Spleen (tissue), 11 donors: ENCODE measurements around the gene FGF4. TPM values are rescaled to one million over a fixed set of nuclear protein-coding genes. Genes with fewer than 3 reads are reported as not detected.

ENCODE experiments used
- DNase-seq: peaks from one replicate; pipeline ENCODE4 v3.0.0-alpha.2; 2020
- H3K27ac ChIP-seq, 8 donors: fragments of 200-600 bp; sonication (generic) in 7 of 8; 1 replicate in 4 of 8; 2 replicates in 4 of 8; pipeline versions ENCODE4 v1.5.0 to v1.8.0; 2016 to 2021; ENCODE audit warnings: inconsistent platforms in 4 of 8, mild to moderate bottlenecking in 4 of 8, moderate library complexity in 1 of 8
- H3K27me3 ChIP-seq, 7 donors: fragments of 200-600 bp; sonication (generic) in 6 of 7; replicated peaks in 1 of 7; 1 replicate in 4 of 7; 2 replicates in 3 of 7; pipeline versions ENCODE4 v1.5.0 to v1.8.0; 2016 to 2021; ENCODE audit warnings: inconsistent platforms in 3 of 7, mild to moderate bottlenecking in 1 of 7
- H3K36me3 ChIP-seq, 6 donors: fragments of 200-600 bp; sonication (generic) in 5 of 6; 1 replicate in 4 of 6; 2 replicates in 2 of 6; pipeline versions ENCODE4 v1.5.0 to v1.8.0; 2016 to 2021; ENCODE audit warnings: inconsistent platforms in 2 of 6
- H3K4me1 ChIP-seq, 6 donors: fragments of 200-600 bp; sonication (generic) in 5 of 6; 1 replicate in 3 of 6; 2 replicates in 3 of 6; pipeline versions ENCODE4 v1.5.0 to v1.8.0; 2016 to 2021; ENCODE audit warnings: inconsistent platforms in 3 of 6
- H3K4me3 ChIP-seq, 8 donors: fragments of 200-600 bp; sonication (generic) in 7 of 8; 1 replicate in 4 of 8; 2 replicates in 4 of 8; pipeline versions ENCODE4 v1.5.0 to v1.8.0; 2016 to 2021; ENCODE audit warnings: inconsistent platforms in 4 of 8, mild to moderate bottlenecking in 4 of 8, moderate library complexity in 2 of 8
- H3K9me3 ChIP-seq, 8 donors: fragments of 200-600 bp; sonication (generic) in 7 of 8; 1 replicate in 4 of 8; 2 replicates in 4 of 8; pipeline versions ENCODE4 v1.5.0 to v1.8.0; 2016 to 2021; ENCODE audit warnings: inconsistent platforms in 4 of 8
- POLR2A ChIP-seq, 3 donors: fragments of 450-650 bp; IDR thresholded peaks; one replicate each; pipeline ENCODE4 v1.5.1; 2017; ENCODE audit warnings: antibody characterized with exemption in 3 of 3, mild to moderate bottlenecking in 1 of 3
- POLR2AphosphoS5 ChIP-seq, 3 donors: sonication (generic); formaldehyde crosslinking; IDR thresholded peaks; one replicate each; pipeline ENCODE4 v1.5.1; 2017; ENCODE audit warnings: antibody characterized with exemption in 3 of 3
- WGBS, 5 donors: extraction: QIAGEN DNeasy Blood & Tissue Kit in 3 of 5; methylation state at CpG; one replicate each; pipeline versions ENCODE4 v1.1.5 to v1.1.7; 2013 to 2018; 5-methylcytosine and 5-hydroxymethylcytosine counted together
- intact Hi-C: fragments of 100-400 bp; cut with DNase I; formaldehyde crosslinking; loops from one replicate; pipeline ENCODE4 v1.15.0; 2023; ENCODE audit warnings: low total_unique reads
- polyA plus RNA-seq, 3 donors: library from polyadenylated mRNA; stranded (reverse); fragments of 200-250 nt; gene quantifications; one replicate each; pipeline ENCODE4 v1.2.1, GENCODE V29; 2013
- total RNA-seq, 7 donors: library from RNA; depleted of rRNA in 3 of 7; stranded (reverse); fragments of >200 nt in 3 of 7; fragmentation: NEBNext Ultra II Directional in 4 of 7; extraction: Animal tissue kit (Norgen Biotek cat#: 25700) in 4 of 7; gene quantifications; one replicate each; pipeline versions ENCODE4 v1.1.0 to v1.2.1, GENCODE V29; 2016 to 2021
- TF ChIP-seq, protein P1 (sequence below), 11 experiments: fragments of 200-600 bp in 7 of 11; fragments of 450-650 bp in 4 of 11; sonication (generic) in 4 of 11; IDR thresholded peaks in 8 of 11; conservative IDR thresholded peaks in 3 of 11; 1 replicate in 7 of 11; 2 replicates in 4 of 11; pipeline versions ENCODE4 v1.4.0 to v1.8.0; 2016 to 2021; ENCODE audit warnings: antibody characterized with exemption in 11 of 11, inconsistent platforms in 4 of 11, mild to moderate bottlenecking in 1 of 11
- donor health status: healthy with polysubstance abuse.
- donor health status: DM: no; HTN: no; CAD: no; lungs with moderate emphysema.
- donor health status: DM: no; HTN: no; CAD: no.
- donor health status: Bipolar disorder and iron deficiency.
- donor health status: healthy.
- donor health status: DM: no; HTN: no; CAD: no.
- donor health status: DM: yes; HTN: yes; CAD: no.

The FGF4 gene
- total and polyA plus RNA-seq, 10 donors = not detected

- H3K9me3 ChIP-seq = no peaks in the 10 kb centered on the region
- H3K27ac ChIP-seq = no peak overlapping the region
- intact Hi-C loops = no loop called here
- H3K27me3 ChIP-seq = peaks cover 0 to 96% (median 53%) of the 10 kb centered on the region in 7 donors
- H3K4me1 ChIP-seq = peaks cover 0 to 26% (median 10%) of the 10 kb centered on the region in 6 donors
- no peak for DNase-seq
- no peak overlapping the region for H3K4me3 ChIP-seq
- TF ChIP-seq POLR2A (IDR thresholded peaks at IDR 0.05) = no peak
- TF ChIP-seq, protein P1, sequence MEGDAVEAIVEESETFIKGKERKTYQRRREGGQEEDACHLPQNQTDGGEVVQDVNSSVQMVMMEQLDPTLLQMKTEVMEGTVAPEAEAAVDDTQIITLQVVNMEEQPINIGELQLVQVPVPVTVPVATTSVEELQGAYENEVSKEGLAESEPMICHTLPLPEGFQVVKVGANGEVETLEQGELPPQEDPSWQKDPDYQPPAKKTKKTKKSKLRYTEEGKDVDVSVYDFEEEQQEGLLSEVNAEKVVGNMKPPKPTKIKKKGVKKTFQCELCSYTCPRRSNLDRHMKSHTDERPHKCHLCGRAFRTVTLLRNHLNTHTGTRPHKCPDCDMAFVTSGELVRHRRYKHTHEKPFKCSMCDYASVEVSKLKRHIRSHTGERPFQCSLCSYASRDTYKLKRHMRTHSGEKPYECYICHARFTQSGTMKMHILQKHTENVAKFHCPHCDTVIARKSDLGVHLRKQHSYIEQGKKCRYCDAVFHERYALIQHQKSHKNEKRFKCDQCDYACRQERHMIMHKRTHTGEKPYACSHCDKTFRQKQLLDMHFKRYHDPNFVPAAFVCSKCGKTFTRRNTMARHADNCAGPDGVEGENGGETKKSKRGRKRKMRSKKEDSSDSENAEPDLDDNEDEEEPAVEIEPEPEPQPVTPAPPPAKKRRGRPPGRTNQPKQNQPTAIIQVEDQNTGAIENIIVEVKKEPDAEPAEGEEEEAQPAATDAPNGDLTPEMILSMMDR (IDR thresholded peaks at IDR 0.05 in 8 of 11, conservative IDR thresholded peaks at IDR 0.05 in 3 of 11) = no peak
- no peaks in the 10 kb centered on the region for H3K36me3 ChIP-seq
Observed at GRCh38 chr11:69814902-69815301, 39.8 kb upstream of the FGF4 start.

- Histone ChIP-seq H3K4me3 (no peak overlapping the region), H3K4me1 (peaks cover 0 to 26% (median 10%) of the 10 kb centered on the region in 6 donors), H3K27ac (no peak overlapping the region), H3K36me3 (no peaks in the 10 kb centered on the region), H3K27me3 (peaks cover 0 to 94% (median 48%) of the 10 kb centered on the region in 7 donors), H3K9me3 (no peaks in the 10 kb centered on the region)
- no peak for DNase-seq
- WGBS, 5 donors = 71 to 84% (median 80%) methylated on average over 4 to 7 of the region's 7 CpGs
- TF ChIP-seq POLR2AphosphoS5 (IDR thresholded peaks at IDR 0.05) (no peak), POLR2A (IDR thresholded peaks at IDR 0.05) (no peak)
- TF ChIP-seq, protein P1 (IDR thresholded peaks at IDR 0.05 in 8 of 11, conservative IDR thresholded peaks at IDR 0.05 in 3 of 11) = no peak
- intact Hi-C loops = no loop called here
Observed at GRCh38 chr11:69814411-69814810, 39.3 kb upstream of the FGF4 start.

GRCh38 chr11:69813839-69814238 is 38.7 kb upstream of the FGF4 start:
- no peaks in the 10 kb centered on the region for H3K9me3 ChIP-seq
- intact Hi-C loops = no loop called here
- WGBS, 5 donors = 81 to 92% (median 83%) methylated on average over 2 of the region's 2 CpGs
- H3K36me3 ChIP-seq = no peaks in the 10 kb centered on the region
- TF ChIP-seq POLR2A (IDR thresholded peaks at IDR 0.05) (no peak), POLR2AphosphoS5 (IDR thresholded peaks at IDR 0.05) (no peak)
- TF ChIP-seq, protein P1 (IDR thresholded peaks at IDR 0.05 in 8 of 11, conservative IDR thresholded peaks at IDR 0.05 in 3 of 11) = no peak
- peaks cover 0 to 26% (median 10%) of the 10 kb centered on the region in 6 donors for H3K4me1 ChIP-seq
- H3K4me3 ChIP-seq = no peak overlapping the region
- no peak for DNase-seq
- peaks cover 0 to 92% (median 42%) of the 10 kb centered on the region in 7 donors for H3K27me3 ChIP-seq
- no peak overlapping the region for H3K27ac ChIP-seq

DNA sequence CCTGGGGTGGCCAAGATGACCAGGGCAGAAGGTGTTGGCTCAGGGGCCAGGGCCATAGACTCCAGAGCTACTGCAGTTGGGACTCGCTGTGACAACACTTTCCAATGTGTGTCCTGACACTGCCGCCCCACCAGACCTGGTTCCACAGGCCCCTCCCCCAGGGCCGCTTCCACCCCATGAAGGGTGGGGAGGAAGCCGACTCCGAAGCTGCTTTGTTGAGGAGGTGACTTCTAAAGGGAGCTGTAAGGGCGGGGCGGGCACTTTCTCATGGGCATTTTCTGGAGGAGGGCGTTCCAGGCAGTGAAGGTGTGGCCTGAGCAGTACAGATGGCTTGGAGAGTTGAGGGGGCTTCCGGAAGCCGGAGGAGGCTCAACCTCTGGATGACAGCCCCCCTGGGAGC is 37.8 kb upstream of the FGF4 start:
- 71 to 83% (median 77%) methylated on average over 9 to 10 of the region's 10 CpGs for WGBS, 5 donors
- Histone ChIP-seq H3K27ac (no peak overlapping the region), H3K4me3 (no peak overlapping the region), H3K36me3 (no peaks in the 10 kb centered on the region), H3K4me1 (peaks cover 0 to 17% (median 7%) of the 10 kb centered on the region in 6 donors), H3K27me3 (peaks cover 0 to 92% (median 33%) of the 10 kb centered on the region in 7 donors), H3K9me3 (no peaks in the 10 kb centered on the region)
- intact Hi-C loops = no loop called here
- no peak for DNase-seq
- TF ChIP-seq POLR2AphosphoS5 (IDR thresholded peaks at IDR 0.05) (no peak), POLR2A (IDR thresholded peaks at IDR 0.05) (no peak)
- TF ChIP-seq, protein P1 (IDR thresholded peaks at IDR 0.05 in 8 of 11, conservative IDR thresholded peaks at IDR 0.05 in 3 of 11) = no peak
